Activated gamma-delta T cell (primary cell): ENCODE data around the gene TNS4.

Source experiments
- DNase-seq: peaks from one replicate; lab custom pipeline; 2025; lab: John Stamatoyannopoulos, UW

TNS4 gene

DNA sequence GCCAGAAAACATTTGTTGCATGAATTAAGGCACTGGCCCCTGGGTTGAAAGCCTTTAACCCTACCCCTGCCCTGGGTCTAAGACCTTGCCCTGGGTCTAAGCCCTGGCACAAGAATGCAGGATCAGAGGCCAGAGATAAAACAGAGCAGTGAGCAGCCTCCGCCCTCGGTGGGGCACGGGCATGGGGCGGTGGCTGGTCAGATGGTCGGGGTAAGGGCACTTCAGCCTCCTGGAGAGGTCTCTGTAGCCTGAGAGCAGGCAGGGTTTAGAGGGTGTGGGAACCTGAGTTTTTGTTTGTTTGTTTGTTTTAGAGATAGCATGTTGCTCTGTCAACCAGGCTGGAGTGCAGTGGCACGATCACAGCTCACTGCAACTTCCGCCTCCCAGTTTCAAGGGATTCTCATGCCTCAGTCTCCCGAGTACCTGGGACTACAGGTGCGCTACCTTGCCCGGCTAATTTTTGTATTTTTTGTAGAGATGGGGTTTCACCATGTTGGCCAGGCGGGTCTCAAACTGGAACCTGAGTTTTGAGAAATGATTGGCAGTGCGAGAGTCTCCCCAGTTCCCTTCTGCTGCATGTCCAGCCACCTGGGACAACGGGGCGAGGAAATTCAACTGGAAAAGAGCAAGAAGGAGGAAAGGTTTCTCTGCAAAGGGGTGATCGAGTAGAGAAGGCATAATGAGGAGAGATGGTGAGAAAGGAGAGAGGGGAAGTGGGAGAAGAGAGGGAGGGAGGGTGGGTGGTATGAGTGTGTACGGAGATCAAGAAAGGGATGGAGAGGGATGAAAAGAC lies 27.7 kb downstream of the TNS4 start:
- no peak for DNase-seq

DNA sequence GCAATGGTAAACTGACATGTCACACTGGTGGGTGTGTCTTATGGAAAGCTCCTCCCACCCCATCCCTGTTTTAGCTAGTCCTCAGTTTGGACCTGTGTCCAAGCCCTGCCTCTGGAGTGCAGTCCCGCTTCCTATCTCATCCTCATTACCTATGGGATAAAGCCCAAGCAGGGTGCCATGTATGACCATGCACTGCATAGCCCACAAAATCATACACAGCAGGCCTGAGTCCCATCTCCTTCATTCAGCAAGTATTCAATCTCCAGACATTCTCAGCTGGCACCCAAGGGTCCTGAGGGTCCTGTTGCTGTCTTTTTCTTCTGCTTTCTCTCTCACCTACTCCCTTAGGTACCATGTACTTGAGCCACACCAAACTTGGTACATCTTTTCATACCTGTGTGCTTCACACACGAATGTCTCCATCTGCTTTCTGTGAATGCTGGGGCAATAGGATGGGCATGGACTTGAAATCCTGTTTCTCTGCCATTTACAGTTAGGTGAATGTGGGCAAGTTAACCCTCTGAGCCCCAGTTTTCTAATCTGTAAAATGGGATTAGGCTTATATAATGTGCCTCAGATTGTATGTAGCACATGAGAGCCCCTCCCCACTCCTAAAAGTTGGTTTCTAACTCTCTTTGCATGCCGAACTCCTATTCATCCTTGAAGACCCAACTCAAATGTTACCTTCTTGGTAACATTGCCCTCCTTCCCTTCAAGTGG lies 28.5 kb downstream of the TNS4 start:
- DNase-seq = no peak

DNA sequence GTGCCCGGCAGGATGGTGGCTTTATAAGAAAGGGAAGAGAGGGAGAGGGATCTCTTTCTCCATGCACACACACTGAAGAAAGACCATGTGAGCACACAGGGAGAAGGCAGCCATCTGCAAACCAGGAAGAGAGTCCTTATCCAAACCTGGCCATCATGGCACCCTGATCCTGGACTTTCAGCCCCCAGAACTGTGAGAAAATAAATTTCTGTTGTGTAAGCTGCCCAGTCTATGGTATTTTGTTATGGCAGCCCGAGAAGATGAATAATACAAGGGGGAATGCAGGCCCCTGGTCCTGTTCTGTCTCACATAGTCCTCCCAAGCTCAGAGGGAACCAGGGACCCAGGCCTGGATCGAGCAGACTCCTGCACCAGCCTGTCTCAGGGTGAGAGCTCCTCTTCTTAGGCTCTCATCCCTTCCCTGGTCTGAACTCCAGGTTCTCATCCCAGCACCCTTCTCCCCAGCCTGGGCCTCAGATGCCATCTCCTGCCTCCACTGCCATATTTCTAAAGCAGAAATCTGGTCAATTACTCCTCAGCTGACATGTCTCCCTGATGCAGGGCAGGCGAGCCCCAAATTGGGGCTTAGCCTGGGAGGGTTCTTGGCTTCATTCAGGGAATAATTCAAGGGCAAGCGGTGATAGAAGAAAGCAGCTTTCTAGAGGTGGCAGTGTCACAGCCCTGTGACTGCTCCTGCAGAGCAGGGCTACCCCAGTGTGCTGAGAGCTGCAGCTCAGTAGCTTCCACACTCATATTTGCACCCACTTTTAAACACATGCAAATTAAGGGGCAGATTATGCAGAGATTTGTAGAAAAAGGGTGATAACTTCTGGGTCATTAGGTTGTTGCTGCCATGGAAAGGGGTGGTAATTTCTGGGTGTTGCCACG lies 29.3 kb downstream of the TNS4 start:
- DNase-seq = no peak

DNA sequence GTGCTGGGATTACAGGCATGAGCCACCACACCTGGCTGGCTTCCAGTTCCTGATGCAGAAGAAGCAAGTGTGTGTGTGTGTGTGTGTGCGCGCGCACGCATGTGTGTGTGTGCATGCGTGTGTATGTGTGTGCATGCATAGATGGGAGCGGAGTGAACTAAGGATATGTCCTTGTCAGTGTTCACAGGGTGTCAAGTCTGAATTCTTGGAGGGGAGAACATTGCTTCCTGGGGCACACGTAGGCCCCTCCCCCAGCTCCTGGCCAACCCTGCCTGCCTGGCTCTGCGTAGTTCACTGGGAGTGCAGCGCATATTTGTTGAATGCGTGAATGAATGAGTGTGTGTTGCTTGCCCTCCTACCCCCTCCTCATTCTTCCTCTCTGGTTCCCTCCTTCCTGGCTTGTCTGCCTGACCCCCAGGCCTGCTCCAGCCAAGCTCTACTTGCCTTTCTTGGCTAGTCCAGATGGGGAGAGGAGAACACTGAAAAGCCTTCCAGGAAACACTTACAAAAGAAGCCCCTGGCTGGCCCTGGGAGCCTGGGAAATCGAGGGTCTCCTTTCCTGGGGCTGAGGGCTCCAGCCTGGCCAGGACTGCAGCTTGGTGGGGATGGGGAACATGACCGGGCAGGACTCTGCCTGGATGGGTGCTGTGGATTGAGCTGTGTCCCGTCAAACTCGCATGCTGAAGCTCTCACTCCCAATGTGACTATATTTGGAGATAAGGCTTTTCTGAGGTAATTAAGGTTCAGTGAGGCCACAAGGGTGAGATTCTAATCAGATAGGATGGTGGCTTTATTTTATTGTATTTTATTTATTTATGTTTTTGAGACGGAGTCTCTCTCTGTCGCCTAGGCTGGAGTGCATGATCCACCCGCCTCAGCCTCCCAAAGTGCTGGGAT lies 30.2 kb downstream of the TNS4 start:
- DNase-seq = no peak

DNA sequence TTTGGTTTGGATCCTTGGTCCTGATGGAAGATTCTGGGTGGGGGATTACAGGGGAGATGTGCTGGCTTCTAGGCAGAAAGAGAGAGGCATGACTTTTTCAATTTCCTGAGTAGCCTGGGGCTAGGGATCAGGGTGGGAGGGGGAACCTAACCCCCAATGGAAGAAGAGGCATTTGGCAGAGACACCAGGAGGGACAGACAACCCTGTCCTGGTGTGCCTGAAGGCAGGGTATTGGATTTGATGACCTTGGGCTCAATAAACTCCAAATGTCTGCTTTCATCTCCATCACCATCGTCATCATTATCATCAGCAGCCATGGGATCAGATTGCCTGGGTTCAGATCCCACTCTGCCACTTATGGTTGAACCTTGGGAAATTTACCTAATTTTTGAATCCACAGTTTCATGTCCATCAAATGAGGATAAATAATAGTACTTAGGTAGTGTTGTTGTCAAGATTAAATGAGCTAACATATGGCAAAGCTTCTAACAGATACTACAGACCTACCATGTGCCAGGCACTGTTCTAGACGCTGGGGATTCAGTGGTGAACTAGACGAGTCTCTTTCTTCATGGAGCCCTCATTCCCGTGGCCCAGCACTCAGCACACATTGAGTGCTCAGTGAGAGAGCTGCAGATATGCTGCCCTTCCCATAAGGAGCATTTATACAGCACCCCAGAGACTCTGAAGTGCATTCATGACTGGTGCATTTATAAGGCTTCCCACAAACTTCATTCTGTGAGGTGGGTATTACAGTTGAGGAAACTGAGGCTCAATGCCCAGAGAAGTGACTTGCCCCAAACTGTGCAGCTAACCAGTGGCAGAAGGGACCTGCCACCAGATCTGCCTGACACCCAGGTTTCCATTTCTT lies 31.4 kb downstream of the TNS4 start:
- DNase-seq = no peak

DNA sequence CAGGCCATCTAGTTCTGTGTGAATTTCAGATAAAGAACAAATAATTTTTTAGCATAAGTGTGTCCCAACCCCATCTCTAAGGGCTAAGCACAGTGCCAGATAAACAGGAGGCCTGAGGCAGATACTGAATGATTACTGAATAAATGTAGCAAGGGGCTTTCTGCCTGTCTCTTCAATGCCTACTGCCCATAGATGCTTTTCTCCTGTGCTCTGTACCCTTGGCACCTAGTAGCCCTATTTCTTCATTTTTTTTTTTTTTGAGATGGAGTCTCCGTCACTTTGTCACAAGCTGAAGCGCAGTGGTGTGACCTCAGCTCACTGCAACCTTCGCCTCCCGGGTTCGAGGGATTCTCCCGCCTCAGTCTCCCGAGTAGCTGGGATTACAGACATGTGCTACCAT lies 32.9 kb downstream of the TNS4 start:
- DNase-seq = no peak

DNA sequence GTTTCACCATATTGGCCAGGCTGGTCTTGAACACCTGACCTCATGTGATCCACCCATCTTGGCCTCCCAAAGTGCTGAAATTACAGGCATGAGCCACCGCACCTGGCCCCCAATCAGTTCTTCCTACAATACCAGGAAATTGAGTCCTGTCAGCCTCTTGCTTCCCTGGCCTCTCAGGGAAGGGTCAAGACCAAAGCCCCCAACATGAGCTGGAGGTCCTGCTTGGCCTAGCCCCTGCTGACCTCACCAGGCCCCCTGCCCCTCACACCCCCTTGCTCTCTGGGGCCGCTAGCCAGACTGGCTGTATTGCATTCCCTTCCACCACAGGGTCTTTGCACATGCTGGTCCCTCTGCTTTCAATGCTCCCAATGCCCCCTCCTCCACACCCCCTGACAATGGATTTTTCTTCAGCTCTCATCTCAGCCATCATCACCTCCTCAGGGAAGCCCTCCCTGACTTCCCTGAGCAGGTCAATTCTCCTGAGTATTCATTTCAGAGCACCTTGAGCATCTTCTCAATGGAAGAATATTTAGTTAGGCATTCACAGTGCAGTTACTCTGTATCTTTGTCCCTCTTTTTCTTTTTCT lies 34.0 kb downstream of the TNS4 start:
- DNase-seq = no peak

DNA sequence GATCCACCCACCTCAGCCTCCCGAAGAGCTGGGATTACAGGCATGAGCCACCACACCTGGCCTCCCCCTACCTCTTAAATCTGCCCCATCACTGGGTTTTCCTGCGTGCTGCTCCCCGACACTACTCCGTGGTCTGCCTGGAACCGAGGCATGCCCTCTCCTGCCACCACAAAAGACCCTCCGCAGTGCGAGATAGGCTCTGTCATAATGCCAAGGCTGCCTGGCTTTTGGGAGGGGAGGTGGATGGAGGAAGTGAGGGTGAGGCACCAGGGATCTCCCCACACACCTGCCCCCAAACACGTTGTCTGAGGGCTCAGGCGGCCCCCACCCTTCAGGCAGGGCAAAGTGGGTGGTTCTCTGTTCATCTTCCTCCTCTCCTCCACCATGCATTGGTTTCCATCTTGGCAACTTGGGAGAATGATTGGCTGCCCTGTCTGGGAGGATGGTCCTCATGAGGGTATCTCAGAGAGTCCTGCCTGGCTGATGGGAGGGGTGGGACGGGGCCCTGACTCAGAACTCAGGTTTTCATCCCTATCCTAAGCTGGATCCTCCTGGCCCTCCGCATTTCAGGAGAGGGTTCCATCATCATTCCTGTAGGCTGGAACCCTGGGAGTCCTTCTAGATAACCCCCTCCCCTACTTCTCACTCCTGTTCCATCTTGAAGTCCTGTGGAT lies 35.0 kb downstream of the TNS4 start:
- DNase-seq = no peak

DNA sequence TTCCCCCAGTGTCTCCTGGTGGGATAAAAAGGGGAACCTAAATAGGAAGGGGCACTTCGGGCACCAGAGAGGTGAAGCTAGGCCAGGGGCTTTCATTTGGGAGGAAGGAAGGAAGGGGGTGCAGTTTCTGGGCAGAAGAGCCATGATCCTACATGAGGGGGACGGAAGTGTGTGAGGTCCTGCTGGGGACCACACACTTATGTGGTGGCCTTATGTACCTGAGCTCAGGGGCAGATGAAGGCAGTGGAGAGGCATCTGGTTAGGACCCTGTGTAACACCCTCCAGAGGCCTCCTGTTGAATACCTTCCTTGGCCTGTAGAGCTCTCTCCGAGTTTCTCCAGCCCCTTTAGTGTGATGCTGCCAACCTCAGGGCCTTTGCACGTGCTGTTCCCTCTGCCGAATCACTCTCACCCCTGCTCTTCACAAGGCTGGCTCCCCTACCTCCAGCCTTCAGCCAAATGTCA lies 37.0 kb downstream of the TNS4 start:
- no peak for DNase-seq

DNA sequence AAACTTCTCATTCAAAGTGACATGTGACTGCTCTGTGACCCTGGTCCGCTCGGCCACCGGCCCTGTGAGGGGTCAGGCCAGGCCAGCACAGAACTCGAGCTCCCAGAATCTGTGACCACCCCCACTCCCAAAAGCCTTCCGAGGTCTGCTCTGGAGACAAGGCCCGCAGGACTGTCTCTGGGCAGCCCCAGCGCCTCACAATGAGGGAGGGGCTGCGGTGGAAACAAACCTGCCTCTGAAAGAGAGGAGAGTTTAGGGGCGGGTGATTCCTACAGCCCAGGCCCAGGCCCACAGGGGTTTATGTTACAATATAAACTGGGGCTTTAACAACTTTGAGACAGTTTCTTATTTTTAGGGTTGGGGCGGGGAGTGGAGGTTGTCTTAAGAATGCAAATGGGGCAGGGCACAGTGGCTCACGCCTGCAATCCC lies 38.3 kb downstream of the TNS4 start:
- no peak for DNase-seq

DNA sequence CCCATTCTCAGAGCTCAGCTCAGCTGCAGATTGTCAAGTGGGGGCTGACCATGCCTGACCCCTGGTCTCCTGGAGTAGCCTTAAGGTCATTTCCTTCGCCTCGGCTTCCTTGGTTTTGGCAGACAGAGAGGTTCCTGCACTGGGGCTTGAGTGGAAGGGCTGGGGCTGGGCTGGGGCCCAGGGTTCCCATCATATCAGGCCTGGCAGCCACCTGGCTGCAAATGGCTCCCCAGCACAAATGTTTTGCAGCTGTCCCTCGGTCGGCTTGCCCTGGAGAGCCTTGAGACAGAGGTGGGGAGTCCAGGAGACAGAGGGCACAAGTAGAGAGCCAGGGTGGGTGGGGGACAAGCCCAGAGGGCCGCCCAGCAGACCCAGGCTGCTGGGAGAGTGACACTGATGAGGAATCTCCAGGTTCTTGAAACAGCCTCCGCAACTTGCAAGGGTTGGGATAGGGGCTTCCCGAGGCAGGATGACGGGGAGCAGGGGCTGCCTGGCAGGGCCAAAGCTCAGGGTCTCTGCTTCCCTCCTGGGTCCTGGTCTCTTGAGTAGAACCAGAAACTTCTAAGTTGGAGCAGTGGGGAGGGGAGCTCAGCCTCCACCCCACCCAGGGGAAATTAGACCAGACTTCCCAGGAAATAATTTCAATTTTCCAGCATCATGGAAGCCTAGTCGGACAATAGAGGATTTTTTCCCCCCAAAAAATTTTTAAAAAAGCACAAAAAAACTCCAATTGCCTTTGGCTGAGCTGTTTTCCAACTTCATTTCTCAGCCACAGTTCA lies 38.9 kb downstream of the TNS4 start:
- no peak for DNase-seq

DNA sequence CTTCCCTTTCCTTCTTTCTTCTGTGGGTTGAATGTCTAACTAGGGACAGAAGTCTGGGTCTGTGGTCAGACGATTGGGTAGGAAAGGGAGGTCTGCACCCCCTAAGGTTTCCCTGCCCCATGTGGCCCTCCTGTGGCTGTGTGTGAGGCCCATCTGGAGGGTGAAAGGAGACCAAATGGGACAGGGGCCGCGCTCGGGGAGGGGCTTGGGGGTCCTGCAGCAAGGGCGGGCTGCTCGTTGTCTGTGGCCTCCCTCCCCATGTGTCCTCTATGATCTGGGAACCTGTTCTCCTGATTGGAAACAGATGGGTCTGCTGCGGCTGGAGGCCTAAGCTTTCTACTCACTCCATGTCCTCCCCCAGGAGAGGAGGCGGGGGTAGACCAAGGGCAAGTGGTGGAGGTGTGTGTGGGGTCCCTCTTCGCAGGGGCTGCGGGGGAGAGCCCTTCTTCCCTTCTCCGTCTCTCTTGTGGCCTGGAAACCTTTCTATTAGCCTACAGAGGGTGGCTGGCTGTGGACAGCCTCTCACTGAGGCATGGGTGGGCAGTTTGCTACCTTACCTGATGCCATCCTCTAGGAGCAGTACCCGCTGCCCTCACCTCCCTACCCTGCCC lies 39.6 kb downstream of the TNS4 start:
- DNase-seq = no peak

DNA sequence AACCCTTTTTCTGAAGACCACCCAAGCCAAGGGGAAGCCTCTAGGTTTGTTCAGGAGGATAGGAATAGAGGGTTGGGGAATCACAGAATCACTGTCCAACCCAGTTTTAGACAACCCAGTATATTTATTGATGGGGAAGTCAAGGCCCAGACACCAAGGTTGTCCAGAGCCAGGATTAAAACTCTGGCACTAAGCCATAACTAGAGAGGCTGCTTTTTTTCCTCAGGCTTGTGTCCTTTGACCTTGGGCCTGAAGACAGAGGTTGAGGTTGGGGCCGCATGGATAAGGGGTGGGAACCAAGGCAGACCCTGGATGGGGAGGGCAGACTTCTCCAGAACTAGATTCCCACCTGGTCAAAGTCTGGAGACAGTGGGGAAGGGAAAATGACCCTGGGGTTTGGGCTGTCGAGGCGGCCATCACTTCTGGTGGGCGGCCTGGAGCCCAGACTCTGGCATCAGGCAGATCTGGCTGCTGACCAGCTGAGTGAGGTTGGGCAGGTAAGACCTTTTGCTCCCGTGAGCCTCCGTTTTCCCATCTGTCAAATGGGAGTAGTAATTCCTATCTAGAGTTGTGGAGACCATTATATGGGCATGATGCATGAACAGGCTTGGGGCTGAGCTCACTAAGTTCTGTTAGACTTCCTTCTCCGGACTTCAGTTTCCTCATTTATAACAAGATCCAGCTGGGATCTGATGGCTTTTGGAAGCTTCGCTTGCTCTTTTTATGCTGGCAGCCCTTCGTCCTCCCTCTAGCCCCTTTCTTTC lies 40.3 kb downstream of the TNS4 start:
- no peak for DNase-seq

DNA sequence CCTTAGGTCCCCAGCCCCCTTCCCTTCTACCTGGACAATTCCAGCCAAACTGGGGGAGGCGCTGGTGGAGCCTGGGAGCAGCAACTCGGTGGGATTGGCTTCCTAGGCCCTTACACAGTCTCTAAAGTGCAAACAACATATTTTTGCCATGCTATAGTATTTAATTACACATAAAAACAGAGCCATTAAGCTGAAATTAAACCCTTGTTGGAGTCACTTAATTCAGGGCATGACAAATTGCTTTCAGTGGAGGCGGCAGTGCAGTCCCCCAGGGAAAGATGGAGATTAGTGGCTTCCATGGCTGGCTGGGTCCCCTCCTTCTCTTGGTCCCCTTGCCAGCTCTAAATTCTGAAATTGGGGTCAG lies 40.8 kb downstream of the TNS4 start:
- no peak for DNase-seq

DNA sequence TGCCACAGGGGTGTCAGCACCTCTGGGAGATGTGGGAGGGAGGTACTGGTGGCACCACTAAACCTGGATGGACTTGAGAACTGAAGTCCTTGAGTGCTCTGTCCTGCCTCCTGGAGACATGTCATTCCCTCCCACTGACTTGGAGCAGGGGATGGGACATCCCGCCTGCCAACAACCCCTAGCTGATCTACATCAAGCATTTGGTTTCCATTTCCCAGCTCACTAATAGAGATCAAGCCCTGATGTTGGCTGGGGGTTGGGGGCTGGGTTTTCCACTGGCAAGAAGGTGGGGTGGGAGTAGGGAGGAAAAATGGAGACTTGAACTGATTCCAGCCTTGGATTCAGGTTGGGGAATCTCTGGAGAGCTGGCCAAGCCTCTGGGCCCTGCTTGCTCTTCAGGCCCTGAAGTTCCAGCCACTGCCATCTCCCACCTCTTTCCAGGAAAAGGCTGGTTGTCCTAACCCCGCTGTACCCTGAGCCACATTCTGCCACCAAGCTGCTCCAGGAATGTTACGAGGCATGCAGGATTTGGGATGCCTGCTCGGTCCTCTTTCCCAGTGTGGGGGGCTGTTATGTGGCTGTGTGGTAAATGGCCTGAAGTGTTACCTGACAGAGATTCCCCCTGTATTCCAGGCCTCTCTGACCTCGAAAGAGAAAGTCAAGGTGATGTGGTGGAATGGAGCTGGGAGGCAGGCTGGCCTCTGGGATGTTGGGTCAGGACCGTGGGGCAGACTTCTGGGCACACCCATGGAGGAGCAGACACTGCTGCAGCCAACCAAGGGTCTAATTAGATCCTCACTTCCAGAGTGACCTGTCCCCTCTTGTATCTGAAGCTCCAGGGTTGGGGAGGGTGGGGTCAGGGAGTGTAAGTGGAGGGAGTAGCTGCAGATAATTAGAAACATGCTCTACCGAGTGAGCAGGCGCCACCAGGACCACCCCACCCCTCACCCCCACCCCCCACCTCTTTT lies 41.5 kb downstream of the TNS4 start:
- no peak for DNase-seq

DNA sequence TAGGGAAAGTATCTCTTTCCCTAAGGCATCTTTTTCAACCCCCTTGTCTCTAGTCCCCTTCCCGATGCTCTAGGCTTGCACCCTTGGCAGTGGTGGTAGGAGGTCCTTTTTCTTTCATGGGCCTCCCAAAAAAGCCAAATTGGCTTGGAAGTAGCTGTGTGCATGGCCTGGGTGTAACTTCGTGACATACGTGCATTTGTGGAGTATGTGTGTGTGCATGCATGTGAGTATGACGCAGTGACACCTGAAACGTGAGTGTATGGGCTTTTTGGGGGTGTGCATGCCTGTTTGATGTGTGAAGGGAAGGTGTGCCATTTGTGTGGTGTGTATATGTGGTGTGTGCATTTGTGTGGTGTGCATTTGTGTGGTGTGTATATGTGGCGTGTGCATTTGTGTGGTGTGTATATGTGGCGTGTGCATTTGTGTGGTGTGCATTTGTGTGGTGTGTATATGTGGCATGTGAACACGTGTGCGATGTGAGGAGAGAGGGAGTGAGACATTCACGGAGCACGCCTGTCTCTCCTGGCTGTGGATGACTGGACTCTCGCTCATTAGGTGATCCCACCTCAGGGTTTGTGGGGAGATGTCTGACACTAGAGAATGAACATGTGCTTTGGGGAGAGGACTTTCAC lies 42.5 kb downstream of the TNS4 start:
- DNase-seq = no peak
